ENCODE results near the gene SPAG8. TPM values are rescaled to one million over a fixed set of nuclear protein-coding genes. Genes with fewer than 3 reads are reported as not detected.

Gene SPAG8
- total and polyA plus RNA-seq, 9 of the 15 experiments (the other 6 are each of a cell fraction or from before 2014, with no cell fraction given) = 0.03 to 0.47 (median 0.21) TPM

GRCh38 chr9:35814106-35814840 lies 2.2 kb upstream of the SPAG8 start (continued):
- TF ChIP-seq ZNF174 (CRISPR knock-in tag; IDR thresholded peaks at IDR 0.05) (no peak), FOXM1 (IDR thresholded peaks at IDR 0.05; ENCODE audit: low read depth) (peak; percentile 6; the same call in 1 of the 2 replicates), FOXM1 (CRISPR knock-in tag; IDR thresholded peaks at IDR 0.05; ENCODE audit: low read depth) (0 out of 2 replicates have a peak, but pooled peaks have one; percentile 8), NCOA1 (IDR thresholded peaks at IDR 0.05; ENCODE audit: low read depth) (no peak), SRSF3 (IDR thresholded peaks at IDR 0.05; ENCODE audit: insufficient read depth, low read length) (no peak), NFIX (CRISPR knock-in tag; IDR thresholded peaks at IDR 0.05; ENCODE audit: low read depth) (no peak), HOXB6 (CRISPR knock-in tag; IDR thresholded peaks at IDR 0.05; ENCODE audit: borderline replicate concordance) (no peak), HMGN3 (IDR thresholded peaks at IDR 0.05; ENCODE audit: borderline replicate concordance, extremely low read depth, insufficient read length, low read depth, low read length) (no peak), ILF3 (IDR thresholded peaks at IDR 0.05; ENCODE audit: borderline replicate concordance) (no peak), ZNF644 (tag; IDR thresholded peaks at IDR 0.05; ENCODE audit: low read depth) (no peak), MECOM (CRISPR knock-in tag; IDR thresholded peaks at IDR 0.05) (no peak), POLR2H (tag; IDR thresholded peaks at IDR 0.05; ENCODE audit: low read depth) (peak; percentile 5; the same call in 1 of the 2 replicates), RBM17 (IDR thresholded peaks at IDR 0.05; ENCODE audit: borderline replicate concordance, low read depth, low read length) (no peak), ZNF146 (CRISPR knock-in tag; IDR thresholded peaks at IDR 0.05; ENCODE audit: unreplicated experiment) (no peak), KHSRP (IDR thresholded peaks at IDR 0.05) (no peak)
- TF ChIP-seq, protein P1, sequence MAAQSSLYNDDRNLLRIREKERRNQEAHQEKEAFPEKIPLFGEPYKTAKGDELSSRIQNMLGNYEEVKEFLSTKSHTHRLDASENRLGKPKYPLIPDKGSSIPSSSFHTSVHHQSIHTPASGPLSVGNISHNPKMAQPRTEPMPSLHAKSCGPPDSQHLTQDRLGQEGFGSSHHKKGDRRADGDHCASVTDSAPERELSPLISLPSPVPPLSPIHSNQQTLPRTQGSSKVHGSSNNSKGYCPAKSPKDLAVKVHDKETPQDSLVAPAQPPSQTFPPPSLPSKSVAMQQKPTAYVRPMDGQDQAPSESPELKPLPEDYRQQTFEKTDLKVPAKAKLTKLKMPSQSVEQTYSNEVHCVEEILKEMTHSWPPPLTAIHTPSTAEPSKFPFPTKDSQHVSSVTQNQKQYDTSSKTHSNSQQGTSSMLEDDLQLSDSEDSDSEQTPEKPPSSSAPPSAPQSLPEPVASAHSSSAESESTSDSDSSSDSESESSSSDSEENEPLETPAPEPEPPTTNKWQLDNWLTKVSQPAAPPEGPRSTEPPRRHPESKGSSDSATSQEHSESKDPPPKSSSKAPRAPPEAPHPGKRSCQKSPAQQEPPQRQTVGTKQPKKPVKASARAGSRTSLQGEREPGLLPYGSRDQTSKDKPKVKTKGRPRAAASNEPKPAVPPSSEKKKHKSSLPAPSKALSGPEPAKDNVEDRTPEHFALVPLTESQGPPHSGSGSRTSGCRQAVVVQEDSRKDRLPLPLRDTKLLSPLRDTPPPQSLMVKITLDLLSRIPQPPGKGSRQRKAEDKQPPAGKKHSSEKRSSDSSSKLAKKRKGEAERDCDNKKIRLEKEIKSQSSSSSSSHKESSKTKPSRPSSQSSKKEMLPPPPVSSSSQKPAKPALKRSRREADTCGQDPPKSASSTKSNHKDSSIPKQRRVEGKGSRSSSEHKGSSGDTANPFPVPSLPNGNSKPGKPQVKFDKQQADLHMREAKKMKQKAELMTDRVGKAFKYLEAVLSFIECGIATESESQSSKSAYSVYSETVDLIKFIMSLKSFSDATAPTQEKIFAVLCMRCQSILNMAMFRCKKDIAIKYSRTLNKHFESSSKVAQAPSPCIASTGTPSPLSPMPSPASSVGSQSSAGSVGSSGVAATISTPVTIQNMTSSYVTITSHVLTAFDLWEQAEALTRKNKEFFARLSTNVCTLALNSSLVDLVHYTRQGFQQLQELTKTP (IDR thresholded peaks at IDR 0.05; ENCODE audit: low read depth in 1 of 2, partially characterized antibody in 2 of 2) = no peak
- TF ChIP-seq, protein P2, sequence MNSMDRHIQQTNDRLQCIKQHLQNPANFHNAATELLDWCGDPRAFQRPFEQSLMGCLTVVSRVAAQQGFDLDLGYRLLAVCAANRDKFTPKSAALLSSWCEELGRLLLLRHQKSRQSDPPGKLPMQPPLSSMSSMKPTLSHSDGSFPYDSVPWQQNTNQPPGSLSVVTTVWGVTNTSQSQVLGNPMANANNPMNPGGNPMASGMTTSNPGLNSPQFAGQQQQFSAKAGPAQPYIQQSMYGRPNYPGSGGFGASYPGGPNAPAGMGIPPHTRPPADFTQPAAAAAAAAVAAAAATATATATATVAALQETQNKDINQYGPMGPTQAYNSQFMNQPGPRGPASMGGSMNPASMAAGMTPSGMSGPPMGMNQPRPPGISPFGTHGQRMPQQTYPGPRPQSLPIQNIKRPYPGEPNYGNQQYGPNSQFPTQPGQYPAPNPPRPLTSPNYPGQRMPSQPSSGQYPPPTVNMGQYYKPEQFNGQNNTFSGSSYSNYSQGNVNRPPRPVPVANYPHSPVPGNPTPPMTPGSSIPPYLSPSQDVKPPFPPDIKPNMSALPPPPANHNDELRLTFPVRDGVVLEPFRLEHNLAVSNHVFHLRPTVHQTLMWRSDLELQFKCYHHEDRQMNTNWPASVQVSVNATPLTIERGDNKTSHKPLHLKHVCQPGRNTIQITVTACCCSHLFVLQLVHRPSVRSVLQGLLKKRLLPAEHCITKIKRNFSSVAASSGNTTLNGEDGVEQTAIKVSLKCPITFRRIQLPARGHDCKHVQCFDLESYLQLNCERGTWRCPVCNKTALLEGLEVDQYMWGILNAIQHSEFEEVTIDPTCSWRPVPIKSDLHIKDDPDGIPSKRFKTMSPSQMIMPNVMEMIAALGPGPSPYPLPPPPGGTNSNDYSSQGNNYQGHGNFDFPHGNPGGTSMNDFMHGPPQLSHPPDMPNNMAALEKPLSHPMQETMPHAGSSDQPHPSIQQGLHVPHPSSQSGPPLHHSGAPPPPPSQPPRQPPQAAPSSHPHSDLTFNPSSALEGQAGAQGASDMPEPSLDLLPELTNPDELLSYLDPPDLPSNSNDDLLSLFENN (IDR thresholded peaks at IDR 0.05; ENCODE audit: low read depth in 2 of 2, low read length in 2 of 2) = no peak
- TF ChIP-seq, protein P3, sequence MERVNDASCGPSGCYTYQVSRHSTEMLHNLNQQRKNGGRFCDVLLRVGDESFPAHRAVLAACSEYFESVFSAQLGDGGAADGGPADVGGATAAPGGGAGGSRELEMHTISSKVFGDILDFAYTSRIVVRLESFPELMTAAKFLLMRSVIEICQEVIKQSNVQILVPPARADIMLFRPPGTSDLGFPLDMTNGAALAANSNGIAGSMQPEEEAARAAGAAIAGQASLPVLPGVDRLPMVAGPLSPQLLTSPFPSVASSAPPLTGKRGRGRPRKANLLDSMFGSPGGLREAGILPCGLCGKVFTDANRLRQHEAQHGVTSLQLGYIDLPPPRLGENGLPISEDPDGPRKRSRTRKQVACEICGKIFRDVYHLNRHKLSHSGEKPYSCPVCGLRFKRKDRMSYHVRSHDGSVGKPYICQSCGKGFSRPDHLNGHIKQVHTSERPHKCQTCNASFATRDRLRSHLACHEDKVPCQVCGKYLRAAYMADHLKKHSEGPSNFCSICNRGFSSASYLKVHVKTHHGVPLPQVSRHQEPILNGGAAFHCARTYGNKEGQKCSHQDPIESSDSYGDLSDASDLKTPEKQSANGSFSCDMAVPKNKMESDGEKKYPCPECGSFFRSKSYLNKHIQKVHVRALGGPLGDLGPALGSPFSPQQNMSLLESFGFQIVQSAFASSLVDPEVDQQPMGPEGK (CRISPR knock-in tag; IDR thresholded peaks at IDR 0.05; ENCODE audit: borderline replicate concordance) = no peak

Measured in K562 (cell line).